Adrenal gland (tissue), 12 donors: ENCODE data around the gene SLC12A5. TPM values are rescaled to one million over a fixed set of nuclear protein-coding genes. Genes with fewer than 3 reads are reported as not detected.

Experiments used
- DNase-seq, 7 donors: peaks; one replicate each; pipeline ENCODE4 v3.0.0-alpha.2; 2019 to 2020
- H3K27ac ChIP-seq, 5 donors: fragments of 200-600 bp; sonication (generic) in 4 of 5; 1 replicate in 3 of 5; 2 replicates in 2 of 5; pipeline versions ENCODE4 v1.5.1 to v1.8.0; 2016 to 2020; ENCODE audit warnings: mild to moderate bottlenecking in 1 of 5
- H3K27me3 ChIP-seq: fragments of 200-600 bp; 2 replicates; pipeline ENCODE4 v1.8.0; 2021
- H3K36me3 ChIP-seq, 2 donors: fragments of 200-600 bp; replicated peaks in 1 of 2; 1 replicate in 1 of 2; 2 replicates in 1 of 2; pipeline versions ENCODE4 v1.5.1 to v1.8.0; 2018 to 2022
- H3K4me1 ChIP-seq, 2 donors: fragments of 200-600 bp; replicated peaks in 1 of 2; 1 replicate in 1 of 2; 2 replicates in 1 of 2; pipeline versions ENCODE4 v1.5.1 to v1.8.0; 2018 to 2021
- H3K4me3 ChIP-seq, 4 donors: fragments of 200-600 bp; sonication (generic) in 3 of 4; one replicate each; pipeline ENCODE4 v1.5.1; 2016 to 2018
- H3K9me3 ChIP-seq, 3 donors: fragments of 200-600 bp; sonication (generic) in 1 of 3; replicated peaks in 1 of 3; 1 replicate in 2 of 3; 2 replicates in 1 of 3; pipeline versions ENCODE4 v1.5.1 to v1.8.0; 2016 to 2021
- POLR2A ChIP-seq, 2 donors: fragments of 450-650 bp; IDR thresholded peaks; one replicate each; pipeline ENCODE4 v1.6.1; 2017; ENCODE audit warnings: antibody characterized with exemption in 2 of 2, mild to moderate bottlenecking in 2 of 2, moderate library complexity in 1 of 2
- WGBS, 4 donors: extraction: QIAGEN DNeasy Blood & Tissue Kit in 2 of 4; methylation state at CpG; one replicate each; pipeline versions ENCODE4 v1.1.5 to v1.1.7; 2013 to 2017; 5-methylcytosine and 5-hydroxymethylcytosine counted together
- intact Hi-C, 2 donors: fragments of 100-400 bp; cut with DNase I; formaldehyde crosslinking; loops; one replicate each; pipeline versions ENCODE4 v1.14.1 to v1.15.0; 2022 to 2023
- polyA plus RNA-seq, 3 donors: library from polyadenylated mRNA; stranded (reverse); fragments of 200-250 nt in 2 of 3; fragments of 350-450 nt in 1 of 3; fragmentation: Illumina TruSeq in 1 of 3; extraction: RNeasy Lipid Tissue Mini Kit (QIAGEN cat#74804) in 1 of 3; gene quantifications; one replicate each; pipeline ENCODE4 v1.2.3, GENCODE V29; 2013 to 2014
- total RNA-seq, 9 donors: library from RNA; depleted of rRNA in 4 of 9; stranded (reverse); fragments of >200 nt in 4 of 9; fragments of 120-200 nt in 1 of 9; fragmentation: NEBNext Ultra II Directional in 1 of 9; extraction: Animal tissue kit (Norgen Biotek cat#: 25700) in 1 of 9; gene quantifications; one replicate each; pipeline versions ENCODE4 v1.1.0 to v1.2.4, GENCODE V29; 2013 to 2023
- TF ChIP-seq, protein P1 (sequence below), 6 experiments: fragments of 450-650 bp in 4 of 6; fragments of 200-600 bp in 2 of 6; sonication (generic) in 1 of 6; IDR thresholded peaks; 1 replicate in 5 of 6; 2 replicates in 1 of 6; pipeline versions ENCODE4 v1.5.1 to v1.8.0; 2016 to 2021; ENCODE audit warnings: antibody characterized with exemption in 6 of 6, mild to moderate bottlenecking in 2 of 6, moderate library complexity in 1 of 6
- donor health status: healthy with polysubstance abuse.
- donor health status: Bipolar disorder and iron deficiency.
- donor health status: DM: yes; HTN: yes; CAD: no.
- donor health status: DM: no; HTN: no; CAD: no.
- donor health status: DM: no; HTN: no; CAD: no.
- donor health status: DM: yes; HTN: yes; CAD: no.

The SLC12A5 gene
- total and polyA plus RNA-seq, 12 donors: 0.30 to 121 (median 16.2) TPM

DNA sequence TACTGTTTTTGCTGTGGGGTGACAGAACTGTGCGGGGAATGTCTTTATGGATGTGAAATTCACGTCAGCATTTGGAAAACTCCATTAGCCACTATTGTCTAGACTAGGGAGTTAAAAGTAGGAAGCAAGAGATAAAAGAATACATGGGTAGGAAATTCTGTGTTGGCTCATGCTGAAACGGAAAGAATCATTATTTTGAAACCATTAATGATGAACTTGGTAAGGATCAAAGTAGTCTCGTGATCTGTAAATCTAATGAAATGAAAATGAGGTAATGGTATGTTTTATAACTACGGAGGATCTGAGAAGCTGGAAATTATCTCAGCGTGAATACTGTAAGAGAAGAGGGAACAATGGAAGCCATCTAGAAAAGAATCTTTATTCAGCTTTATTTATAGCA is 78.0 kb downstream of the SLC12A5 start:
- Histone ChIP-seq H3K27me3 (no peaks in the 10 kb centered on the region), H3K27ac (no peak overlapping the region), H3K36me3 (no peaks in the 10 kb centered on the region), H3K4me1 (no peaks in the 10 kb centered on the region), H3K4me3 (no peak overlapping the region), H3K9me3 (no peaks in the 10 kb centered on the region)
- intact Hi-C loops: no loop called here
- no peak for DNase-seq
- WGBS, 4 donors: 61 to 70% (median 64%) methylated on average over 6 of the region's 6 CpGs
- TF ChIP-seq, protein P1, sequence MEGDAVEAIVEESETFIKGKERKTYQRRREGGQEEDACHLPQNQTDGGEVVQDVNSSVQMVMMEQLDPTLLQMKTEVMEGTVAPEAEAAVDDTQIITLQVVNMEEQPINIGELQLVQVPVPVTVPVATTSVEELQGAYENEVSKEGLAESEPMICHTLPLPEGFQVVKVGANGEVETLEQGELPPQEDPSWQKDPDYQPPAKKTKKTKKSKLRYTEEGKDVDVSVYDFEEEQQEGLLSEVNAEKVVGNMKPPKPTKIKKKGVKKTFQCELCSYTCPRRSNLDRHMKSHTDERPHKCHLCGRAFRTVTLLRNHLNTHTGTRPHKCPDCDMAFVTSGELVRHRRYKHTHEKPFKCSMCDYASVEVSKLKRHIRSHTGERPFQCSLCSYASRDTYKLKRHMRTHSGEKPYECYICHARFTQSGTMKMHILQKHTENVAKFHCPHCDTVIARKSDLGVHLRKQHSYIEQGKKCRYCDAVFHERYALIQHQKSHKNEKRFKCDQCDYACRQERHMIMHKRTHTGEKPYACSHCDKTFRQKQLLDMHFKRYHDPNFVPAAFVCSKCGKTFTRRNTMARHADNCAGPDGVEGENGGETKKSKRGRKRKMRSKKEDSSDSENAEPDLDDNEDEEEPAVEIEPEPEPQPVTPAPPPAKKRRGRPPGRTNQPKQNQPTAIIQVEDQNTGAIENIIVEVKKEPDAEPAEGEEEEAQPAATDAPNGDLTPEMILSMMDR (IDR thresholded peaks at IDR 0.05): no peak
- TF ChIP-seq POLR2A (IDR thresholded peaks at IDR 0.05): no peak

GRCh38 chr20:46108435-46108841 is 79.4 kb downstream of the SLC12A5 start:
- TF ChIP-seq POLR2A (IDR thresholded peaks at IDR 0.05): no peak
- WGBS, 4 donors: 69 to 85% (median 77%) methylated on average over 5 of the region's 5 CpGs
- Histone ChIP-seq H3K4me3 (no peak overlapping the region), H3K27ac (no peak overlapping the region), H3K4me1 (no peaks in the 10 kb centered on the region), H3K9me3 (no peaks in the 10 kb centered on the region), H3K36me3 (no peaks in the 10 kb centered on the region), H3K27me3 (no peaks in the 10 kb centered on the region)
- no peak for DNase-seq
- intact Hi-C loops: no loop called here

GRCh38 chr20:46108976-46109375 is 80.0 kb downstream of the SLC12A5 start:
- no peak for DNase-seq
- intact Hi-C loops: no loop called here
- Histone ChIP-seq H3K4me3 (no peak overlapping the region), H3K27ac (no peak overlapping the region), H3K4me1 (no peaks in the 10 kb centered on the region), H3K36me3 (no peaks in the 10 kb centered on the region), H3K9me3 (no peaks in the 10 kb centered on the region), H3K27me3 (no peaks in the 10 kb centered on the region)
- 67 to 86% (median 85%) methylated on average over 6 to 14 of the region's 14 CpGs for WGBS, 4 donors
- TF ChIP-seq, protein P1 (IDR thresholded peaks at IDR 0.05): no peak

Other genes starting within 250 kb of the SLC12A5 start
- 1 to 10 TPM in 2 of 9 donors, under 1 TPM in 1, not detected in 6; 0.22 to 1.9 (median 1.8) TPM for gene WFDC3, start 237.3 kb upstream of the SLC12A5 start, total RNA-seq
- 1 to 10 TPM in 2 of 3 donors, not detected in 1; 1.3 to 3.1 TPM for gene WFDC3, start 237.3 kb upstream of the SLC12A5 start, polyA plus RNA-seq
- gene DNTTIP1, start 237.3 kb upstream of the SLC12A5 start, total RNA-seq: 10 to 100 TPM; 12.1 to 31.4 (median 27.3) TPM
- gene DNTTIP1, start 237.3 kb upstream of the SLC12A5 start, polyA plus RNA-seq: 10 to 100 TPM; 34.5 to 49.4 (median 38.4) TPM
- 10 to 100 TPM in 1 of 9 donors, 1 to 10 TPM in 7, under 1 TPM in 1; 0.79 to 43.3 (median 2.2) TPM for gene UBE2C, start 216.6 kb upstream of the SLC12A5 start, total RNA-seq
- gene UBE2C, start 216.6 kb upstream of the SLC12A5 start, polyA plus RNA-seq: 1 to 10 TPM; 3.8 to 4.9 (median 4.7) TPM
- gene TNNC2, start 201.9 kb upstream of the SLC12A5 start, total RNA-seq: 1 to 10 TPM in 7 of 9 donors, not detected in 2; 1.4 to 8.4 (median 2.8) TPM
- 10 to 100 TPM in 1 of 3 donors, 1 to 10 TPM in 2; 4.3 to 16.9 (median 8.2) TPM for gene TNNC2, start 201.9 kb upstream of the SLC12A5 start, polyA plus RNA-seq
- 100 to 1,000 TPM in 3 of 9 donors, 10 to 100 TPM in 6; 61.6 to 183 (median 97.5) TPM for gene SNX21, start 195.4 kb upstream of the SLC12A5 start, total RNA-seq
- gene SNX21, start 195.4 kb upstream of the SLC12A5 start, polyA plus RNA-seq: 10 to 100 TPM; 35.1 to 66.3 (median 43.9) TPM
- gene ACOT8, start 171.8 kb upstream of the SLC12A5 start, total RNA-seq: 100 to 1,000 TPM in 1 of 9 donors, 10 to 100 TPM in 8; 34.6 to 134 (median 74.5) TPM
- gene ACOT8, start 171.8 kb upstream of the SLC12A5 start, polyA plus RNA-seq: 10 to 100 TPM; 33.7 to 78.8 (median 49.3) TPM
- 10 to 100 TPM in 1 of 9 donors, 1 to 10 TPM in 8; 3.7 to 19.5 (median 6.4) TPM for gene ZSWIM3, start 171.6 kb upstream of the SLC12A5 start, total RNA-seq
- gene ZSWIM3, start 171.6 kb upstream of the SLC12A5 start, polyA plus RNA-seq: 1 to 10 TPM; 2.9 to 4.2 (median 3.1) TPM
- 10 to 100 TPM; 15.9 to 22.1 (median 18.6) TPM for gene ZSWIM1, start 148.0 kb upstream of the SLC12A5 start, total RNA-seq
- gene ZSWIM1, start 148.0 kb upstream of the SLC12A5 start, polyA plus RNA-seq: 10 to 100 TPM in 1 of 3 donors, 1 to 10 TPM in 2; 4.2 to 19.2 (median 5.6) TPM
- 10 to 100 TPM in 1 of 9 donors, 1 to 10 TPM in 6, under 1 TPM in 1, not detected in 1; 0.35 to 12.5 (median 4.0) TPM for gene SPATA25, start 141.6 kb upstream of the SLC12A5 start, total RNA-seq
- 1 to 10 TPM in 1 of 3 donors, under 1 TPM in 2; 0.29 to 3.5 (median 0.57) TPM for gene SPATA25, start 141.6 kb upstream of the SLC12A5 start, polyA plus RNA-seq
- 10 to 100 TPM in 7 of 9 donors, 1 to 10 TPM in 2; 6.0 to 36.4 (median 16.0) TPM for gene NEURL2, start 138.0 kb upstream of the SLC12A5 start, total RNA-seq
- gene NEURL2, start 138.0 kb upstream of the SLC12A5 start, polyA plus RNA-seq: 10 to 100 TPM in 1 of 3 donors, 1 to 10 TPM in 2; 1.0 to 19.1 (median 7.2) TPM
- 100 to 1,000 TPM; 306 to 776 (median 516) TPM for gene CTSA, start 137.9 kb upstream of the SLC12A5 start, total RNA-seq
- 100 to 1,000 TPM; 517 to 854 (median 731) TPM for gene CTSA, start 137.9 kb upstream of the SLC12A5 start, polyA plus RNA-seq
- 1,000 to 10,000 TPM in 2 of 9 donors, 100 to 1,000 TPM in 7; 168 to 1,158 (median 460) TPM for gene PLTP, start 117.1 kb upstream of the SLC12A5 start, total RNA-seq
- 100 to 1,000 TPM; 126 to 366 (median 157) TPM for gene PLTP, start 117.1 kb upstream of the SLC12A5 start, polyA plus RNA-seq
- 10 to 100 TPM; 12.6 to 47.1 (median 40.4) TPM for gene PCIF1, start 94.5 kb upstream of the SLC12A5 start, total RNA-seq
- 10 to 100 TPM; 20.6 to 36.4 (median 35.9) TPM for gene PCIF1, start 94.5 kb upstream of the SLC12A5 start, polyA plus RNA-seq
- gene ZNF335, start 57.0 kb upstream of the SLC12A5 start, total RNA-seq: 10 to 100 TPM; 10.8 to 29.9 (median 15.1) TPM
- 10 to 100 TPM in 2 of 3 donors, 1 to 10 TPM in 1; 5.4 to 45.1 (median 29.5) TPM for gene ZNF335, start 57.0 kb upstream of the SLC12A5 start, polyA plus RNA-seq
- gene MMP9, start 20.3 kb upstream of the SLC12A5 start, total RNA-seq: under 1 TPM in 8 of 9 donors, not detected in 1; 0.18 to 0.97 (median 0.34) TPM
- gene MMP9, start 20.3 kb upstream of the SLC12A5 start, polyA plus RNA-seq: 1 to 10 TPM in 1 of 3 donors, under 1 TPM in 2; 0.07 to 1.2 (median 0.51) TPM
- 10 to 100 TPM; 17.8 to 44.8 (median 25.9) TPM for gene NCOA5, start 60.7 kb downstream of the SLC12A5 start, total RNA-seq
- 10 to 100 TPM; 18.7 to 24.8 (median 19.0) TPM for gene NCOA5, start 60.7 kb downstream of the SLC12A5 start, polyA plus RNA-seq
- 10 to 100 TPM in 3 of 9 donors, 1 to 10 TPM in 6; 4.5 to 13.5 (median 8.9) TPM for gene CD40, start 89.1 kb downstream of the SLC12A5 start, total RNA-seq
- gene CD40, start 89.1 kb downstream of the SLC12A5 start, polyA plus RNA-seq: 10 to 100 TPM in 2 of 3 donors, 1 to 10 TPM in 1; 6.8 to 20.5 (median 13.1) TPM